Fibroblast of skin of right biceps (primary cell): ENCODE data around the gene CORO1A.
"Not testable (repeated sequence)": the region's sequence is repeated elsewhere in the genome, so short reads cannot be mapped to it uniquely, and the experiment has no call there.

Experiments
- DNase-seq: peaks from one replicate; pipeline ENCODE4 v3.0.0-alpha.2; 2013

CORO1A gene

DNA sequence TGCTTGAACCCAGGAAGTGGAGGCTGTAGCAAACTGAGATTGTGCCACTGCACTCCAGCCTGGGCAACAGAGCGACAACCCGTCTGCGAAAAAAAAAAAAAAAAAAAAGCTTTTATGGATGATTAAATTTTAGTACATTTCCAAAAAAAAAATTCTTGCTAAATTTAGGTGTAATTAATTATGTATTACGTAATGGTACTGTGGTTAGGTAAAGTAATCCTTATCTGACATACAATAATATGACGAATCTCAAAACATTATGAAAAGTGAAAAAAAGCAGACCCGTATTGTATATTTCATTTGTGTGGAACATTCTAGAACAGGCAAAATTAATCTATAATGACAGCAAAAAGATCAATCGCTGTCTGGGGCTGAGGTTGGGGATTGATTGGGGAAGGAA, 10.3 kb upstream of the CORO1A start:
- DNase-seq = no peak

- DNase-seq = not testable (repeated sequence)
Measured at GRCh38 chr16:30176876-30177275, 6.5 kb upstream of the CORO1A start.

- DNase-seq = no peak
Measured at GRCh38 chr16:30179195-30179594, 4.2 kb upstream of the CORO1A start.

DNA sequence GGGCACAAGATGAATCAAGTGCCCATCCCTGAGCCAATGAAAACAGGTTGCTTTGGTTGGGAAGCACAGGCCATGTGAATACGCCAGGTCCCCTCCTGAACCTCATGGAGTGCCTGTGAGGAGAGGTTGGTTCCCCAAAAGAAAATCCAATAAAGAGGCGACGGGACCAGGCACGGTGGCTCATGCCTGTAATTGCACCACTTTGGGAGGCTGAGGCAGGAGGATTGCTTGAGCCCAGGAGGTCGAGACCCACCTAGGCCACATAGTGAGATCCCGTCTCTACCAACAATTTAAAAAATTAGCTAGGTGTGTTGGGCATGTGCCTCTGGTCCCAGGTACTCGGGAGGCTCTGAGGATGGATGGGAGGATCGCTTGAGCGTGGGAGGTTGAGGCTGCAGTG, 3.5 kb upstream of the CORO1A start:
- no peak for DNase-seq

GRCh38 chr16:30180741-30181140, 2.7 kb upstream of the CORO1A start:
- no peak for DNase-seq

GRCh38 chr16:30184096-30184890, 891 bp downstream of the CORO1A start:
- DNase-seq = no peak

GRCh38 chr16:30184891-30185682, 1.7 kb downstream of the CORO1A start:
- no peak for DNase-seq

DNA sequence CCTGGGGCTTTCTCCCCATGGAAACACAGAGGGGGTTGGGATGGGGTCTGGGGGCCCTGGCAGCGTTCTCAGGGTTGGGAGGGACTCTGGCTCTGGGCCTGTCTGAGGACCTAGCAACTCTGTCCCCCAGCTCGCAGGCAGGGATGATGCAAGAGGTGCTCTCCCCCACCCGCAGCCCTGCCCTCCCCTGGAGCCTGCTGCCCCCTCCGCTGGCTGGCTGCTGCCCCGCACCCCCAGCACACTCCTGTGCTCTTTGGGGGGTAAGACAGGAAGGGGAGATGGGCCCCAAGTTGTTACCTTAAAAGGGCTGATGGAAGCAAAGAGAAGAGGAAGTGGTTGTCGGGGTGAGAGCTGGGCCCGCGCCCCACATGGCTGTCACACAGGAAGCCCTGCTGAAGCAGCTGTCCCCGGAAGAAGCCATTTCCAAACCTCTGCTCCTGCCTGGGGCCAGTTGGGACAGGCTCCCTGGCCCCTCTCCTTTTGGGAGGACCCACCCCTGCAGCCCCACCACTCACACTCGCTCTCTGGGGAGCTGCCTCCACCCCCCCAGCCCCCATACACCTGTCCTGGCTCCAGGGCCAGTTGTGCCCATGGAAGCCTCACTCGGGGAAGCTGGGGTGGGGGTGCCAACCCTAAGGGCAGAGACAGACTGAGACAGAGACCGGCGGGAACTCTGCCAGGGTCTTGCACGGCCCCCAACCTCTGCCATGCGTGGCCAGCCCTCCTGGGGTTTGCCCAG, 2.5 kb downstream of the CORO1A start:
- no peak for DNase-seq

GRCh38 chr16:30186444-30186781, 3.0 kb downstream of the CORO1A start:
- no peak for DNase-seq

DNA sequence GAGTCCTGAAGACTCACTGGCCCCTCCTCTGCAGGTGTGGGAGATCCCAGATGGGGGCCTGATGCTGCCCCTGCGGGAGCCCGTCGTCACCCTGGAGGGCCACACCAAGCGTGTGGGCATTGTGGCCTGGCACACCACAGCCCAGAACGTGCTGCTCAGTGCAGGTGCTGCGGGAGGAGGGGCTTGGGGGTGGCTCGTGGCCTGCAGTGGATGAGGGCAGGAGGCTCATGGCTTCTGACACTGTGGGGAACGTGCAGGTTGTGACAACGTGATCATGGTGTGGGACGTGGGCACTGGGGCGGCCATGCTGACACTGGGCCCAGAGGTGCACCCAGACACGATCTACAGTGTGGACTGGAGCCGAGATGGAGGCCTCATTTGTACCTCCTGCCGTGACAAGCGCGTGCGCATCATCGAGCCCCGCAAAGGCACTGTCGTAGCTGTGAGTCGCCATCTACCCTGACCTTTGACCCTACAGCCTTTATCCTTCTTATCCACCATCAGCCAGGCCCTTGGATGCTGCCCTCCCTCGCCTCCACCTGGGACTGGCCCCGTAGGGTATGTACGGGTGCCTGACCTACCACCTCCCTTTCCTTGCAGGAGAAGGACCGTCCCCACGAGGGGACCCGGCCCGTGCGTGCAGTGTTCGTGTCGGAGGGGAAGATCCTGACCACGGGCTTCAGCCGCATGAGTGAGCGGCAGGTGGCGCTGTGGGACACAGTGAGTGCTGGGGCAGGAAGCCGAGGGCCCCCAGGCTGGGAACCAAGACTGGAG, 3.6 kb downstream of the CORO1A start:
- peak; percentile 40 for DNase-seq

- DNase-seq = no peak
Measured at GRCh38 chr16:30187556-30187865, 4.1 kb downstream of the CORO1A start.

- DNase-seq = no peak
Measured at GRCh38 chr16:30187971-30188561, 4.7 kb downstream of the CORO1A start.

DNA sequence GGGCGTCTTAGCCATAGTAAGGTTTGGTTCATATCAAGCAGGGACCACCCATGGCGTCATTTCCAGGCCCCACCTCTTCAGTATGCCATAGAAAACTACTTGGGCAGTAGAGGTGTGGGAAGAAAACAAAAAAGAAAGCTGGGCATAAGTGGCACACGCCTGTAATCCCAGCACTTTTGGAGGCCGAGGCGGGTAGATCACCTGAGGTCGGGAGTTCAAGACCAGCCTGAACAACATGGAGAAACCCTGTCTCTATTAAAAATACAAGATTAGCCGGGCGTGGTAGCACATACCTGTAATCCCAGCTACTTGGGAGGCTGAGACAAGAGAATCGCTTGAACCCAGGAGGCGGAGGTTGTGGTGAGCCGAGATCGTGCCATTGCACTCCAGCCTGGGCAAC, 7.8 kb downstream of the CORO1A start:
- not testable (repeated sequence) for DNase-seq

- not testable (repeated sequence) for DNase-seq
Measured at GRCh38 chr16:30193098-30193497, 9.7 kb downstream of the CORO1A start.

GRCh38 chr16:30193615-30194014, 10.2 kb downstream of the CORO1A start, which contains the start of the genes BOLA2B and SLX1A:
Gene BOLA2B, minus strand, starts transcription at chr16:30193666. Its CDS starts 71 bp downstream, at chr16:30193595.
Gene SLX1A, plus strand, starts transcription at chr16:30193875. Its CDS starts 210 bp downstream, at chr16:30194085.
- DNase-seq = not testable (repeated sequence)

GRCh38 chr16:30194172-30194925, 10.9 kb downstream of the CORO1A start:
- DNase-seq = not testable (repeated sequence)

DNA sequence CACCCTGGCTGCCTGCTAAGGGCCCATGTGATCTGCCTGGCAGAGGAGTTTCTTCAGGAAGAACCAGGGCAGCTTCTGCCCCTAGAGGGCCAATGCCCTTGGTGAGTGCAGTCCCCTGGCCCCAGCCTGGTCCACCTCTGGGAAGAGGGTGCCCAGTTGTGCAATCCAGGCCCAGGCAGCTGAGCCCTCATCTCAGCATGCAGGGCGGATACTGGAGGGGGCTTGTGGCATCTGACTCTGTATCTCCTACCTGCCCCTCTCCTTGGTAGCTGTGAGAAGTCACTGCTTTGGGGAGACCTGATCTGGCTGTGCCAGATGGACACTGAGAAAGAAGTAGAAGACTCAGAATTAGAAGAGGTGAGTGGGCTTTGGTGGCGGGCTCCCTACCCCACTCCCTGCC, 13.6 kb downstream of the CORO1A start:
- not testable (repeated sequence) for DNase-seq

DNA sequence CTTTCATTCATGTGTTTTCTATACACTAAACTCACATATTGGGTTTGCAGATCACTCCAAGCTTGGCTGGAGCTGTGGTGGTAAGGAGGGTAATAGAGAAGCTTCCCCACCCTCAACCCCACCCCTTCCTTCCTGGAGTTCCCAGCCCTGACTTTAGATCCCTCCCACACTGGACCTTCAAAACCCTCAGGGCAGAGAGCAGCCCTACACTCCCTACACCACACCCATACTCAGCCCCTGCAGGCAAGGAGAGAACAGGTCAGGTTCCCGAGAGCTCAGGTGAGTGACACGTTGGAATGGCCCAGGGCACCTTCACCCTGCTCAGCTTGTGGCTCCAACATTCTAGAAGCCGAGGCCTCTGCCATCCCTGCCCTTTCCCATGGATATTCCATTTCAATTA, 15.6 kb downstream of the CORO1A start, which contains the start of gene SULT1A3:
Gene SULT1A3, plus strand, starts transcription at position 207 of the 400 bp plus-strand sequence. CDS start 1,474 bp downstream, outside the sequence.
- not testable (repeated sequence) for DNase-seq

GRCh38 chr16:30199608-30200343, 16.4 kb downstream of the CORO1A start:
- DNase-seq = not testable (repeated sequence)

GRCh38 chr16:30205541-30206236, 22.3 kb downstream of the CORO1A start:
- DNase-seq = not testable (repeated sequence)
